ENCODE data around the gene KLHDC7B.

DNA sequence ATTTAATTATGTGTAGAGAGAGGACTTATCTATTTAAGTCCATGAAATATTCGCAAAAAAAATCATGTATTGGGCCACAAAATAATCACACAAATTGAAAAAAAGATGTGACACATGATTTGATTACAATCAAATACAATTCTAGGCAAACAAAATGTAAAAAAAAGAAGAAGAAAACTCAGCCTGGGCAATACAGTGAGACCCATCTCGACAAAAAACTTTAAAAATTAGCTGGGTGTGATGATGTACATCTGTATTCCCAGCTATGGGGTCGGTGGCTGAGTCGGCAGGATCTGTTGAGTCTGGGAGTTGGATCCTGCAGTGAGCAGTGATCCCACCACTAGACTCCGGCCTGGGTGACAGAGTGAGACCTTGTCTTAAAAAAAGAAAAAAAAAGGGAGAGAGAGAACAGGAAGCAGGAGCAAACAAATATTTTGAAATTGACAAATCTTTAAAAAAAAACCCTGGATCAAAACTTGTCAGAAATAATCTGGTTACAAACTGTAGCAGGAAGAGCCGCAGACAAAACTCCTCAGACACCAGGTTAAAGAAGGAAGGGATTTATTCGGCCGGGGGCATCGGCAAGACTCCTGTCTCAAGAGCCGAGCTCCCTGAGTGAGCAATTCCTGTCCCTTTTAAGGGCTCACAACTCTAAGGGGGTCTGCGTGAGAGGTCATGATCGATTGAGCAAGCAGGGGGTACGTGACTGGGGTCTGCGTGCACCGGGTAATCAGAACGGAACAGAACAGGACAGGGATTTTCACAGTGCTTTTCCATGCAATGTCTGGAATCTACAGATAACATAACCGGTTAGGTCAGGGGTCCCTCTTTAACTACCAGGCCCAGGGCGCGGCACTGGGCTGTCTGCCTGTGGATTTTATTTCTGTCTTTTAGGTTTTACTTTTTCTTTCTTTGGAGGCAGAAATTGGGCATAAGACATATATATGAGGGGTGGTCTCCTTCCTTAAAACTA lies 12.6 kb upstream of the KLHDC7B start:
- TF ChIP-seq, protein P1, sequence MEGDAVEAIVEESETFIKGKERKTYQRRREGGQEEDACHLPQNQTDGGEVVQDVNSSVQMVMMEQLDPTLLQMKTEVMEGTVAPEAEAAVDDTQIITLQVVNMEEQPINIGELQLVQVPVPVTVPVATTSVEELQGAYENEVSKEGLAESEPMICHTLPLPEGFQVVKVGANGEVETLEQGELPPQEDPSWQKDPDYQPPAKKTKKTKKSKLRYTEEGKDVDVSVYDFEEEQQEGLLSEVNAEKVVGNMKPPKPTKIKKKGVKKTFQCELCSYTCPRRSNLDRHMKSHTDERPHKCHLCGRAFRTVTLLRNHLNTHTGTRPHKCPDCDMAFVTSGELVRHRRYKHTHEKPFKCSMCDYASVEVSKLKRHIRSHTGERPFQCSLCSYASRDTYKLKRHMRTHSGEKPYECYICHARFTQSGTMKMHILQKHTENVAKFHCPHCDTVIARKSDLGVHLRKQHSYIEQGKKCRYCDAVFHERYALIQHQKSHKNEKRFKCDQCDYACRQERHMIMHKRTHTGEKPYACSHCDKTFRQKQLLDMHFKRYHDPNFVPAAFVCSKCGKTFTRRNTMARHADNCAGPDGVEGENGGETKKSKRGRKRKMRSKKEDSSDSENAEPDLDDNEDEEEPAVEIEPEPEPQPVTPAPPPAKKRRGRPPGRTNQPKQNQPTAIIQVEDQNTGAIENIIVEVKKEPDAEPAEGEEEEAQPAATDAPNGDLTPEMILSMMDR (conservative IDR thresholded peaks at IDR 0.05): no peak
- TF ChIP-seq ZFX (IDR thresholded peaks at IDR 0.05): no peak

All from C4-2B (cell line).